OCI-LY1 (cell line): ENCODE results near the gene CNGA1.

Source experiments
- EZH2 ChIP-seq: fragments of 200-600 bp; sonication (generic), shearing (Covaris generic); IDR thresholded peaks from 2 replicates; pipeline ENCODE4 v1.8.0; 2017; ENCODE audit warnings: borderline replicate concordance, mixed run types, mild to moderate bottlenecking, antibody characterized with exemption, low read length, moderate library complexity, mixed read lengths
- TF ChIP-seq, protein P1 (sequence below): fragments of 200-600 bp; sonication (generic), shearing (Covaris generic); IDR thresholded peaks from 2 replicates; pipeline ENCODE4 v1.5.1; 2017; ENCODE audit warnings: mild to moderate bottlenecking, antibody characterized with exemption, low read length, moderate library complexity, mixed read lengths

- TF ChIP-seq, protein P1, sequence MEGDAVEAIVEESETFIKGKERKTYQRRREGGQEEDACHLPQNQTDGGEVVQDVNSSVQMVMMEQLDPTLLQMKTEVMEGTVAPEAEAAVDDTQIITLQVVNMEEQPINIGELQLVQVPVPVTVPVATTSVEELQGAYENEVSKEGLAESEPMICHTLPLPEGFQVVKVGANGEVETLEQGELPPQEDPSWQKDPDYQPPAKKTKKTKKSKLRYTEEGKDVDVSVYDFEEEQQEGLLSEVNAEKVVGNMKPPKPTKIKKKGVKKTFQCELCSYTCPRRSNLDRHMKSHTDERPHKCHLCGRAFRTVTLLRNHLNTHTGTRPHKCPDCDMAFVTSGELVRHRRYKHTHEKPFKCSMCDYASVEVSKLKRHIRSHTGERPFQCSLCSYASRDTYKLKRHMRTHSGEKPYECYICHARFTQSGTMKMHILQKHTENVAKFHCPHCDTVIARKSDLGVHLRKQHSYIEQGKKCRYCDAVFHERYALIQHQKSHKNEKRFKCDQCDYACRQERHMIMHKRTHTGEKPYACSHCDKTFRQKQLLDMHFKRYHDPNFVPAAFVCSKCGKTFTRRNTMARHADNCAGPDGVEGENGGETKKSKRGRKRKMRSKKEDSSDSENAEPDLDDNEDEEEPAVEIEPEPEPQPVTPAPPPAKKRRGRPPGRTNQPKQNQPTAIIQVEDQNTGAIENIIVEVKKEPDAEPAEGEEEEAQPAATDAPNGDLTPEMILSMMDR, result no peak
- no peak for TF ChIP-seq EZH2
These were observed 74.2 kb downstream of the CNGA1 start for GRCh38 chr4:47942081-47942819.
